Esophagus muscularis mucosa (tissue), 4 donors: Measurements from ENCODE around the gene ECHDC1.

Source experiments
- CTCF ChIP-seq, 3 experiments: fragments of 200-600 bp in 2 of 3; fragments of 450-650 bp in 1 of 3; sonication (generic) in 2 of 3; IDR thresholded peaks; one replicate each; pipeline ENCODE4 v1.5.1; 2017 to 2019; ENCODE audit warnings: antibody characterized with exemption in 3 of 3, mild to moderate bottlenecking in 2 of 3, moderate library complexity in 1 of 3
- EP300 ChIP-seq: sonication (generic); formaldehyde crosslinking; IDR thresholded peaks from one replicate; pipeline ENCODE4 v1.6.1; 2017; ENCODE audit warnings: antibody characterized with exemption
- POLR2A ChIP-seq: fragments of 450-650 bp; IDR thresholded peaks from one replicate; pipeline ENCODE4 v1.6.1; 2017; ENCODE audit warnings: antibody characterized with exemption, moderate library complexity, mild to moderate bottlenecking, low read depth

- TF ChIP-seq CTCF (IDR thresholded peaks at IDR 0.05) = no peak
- TF ChIP-seq POLR2A = no peak
- TF ChIP-seq EP300 = no peak
Measured at GRCh38 chr6:127288705-127289104, 54.7 kb downstream of the ECHDC1 start.
